Mesenchymal stem cell (in vitro differentiated cells and primary cell): Measurements from ENCODE around the gene SLC35G1.

ENCODE experiments used
- DNase-seq: peaks from one replicate; pipeline ENCODE4 v3.0.0-alpha.2; 2013
- H2AFZ ChIP-seq: one replicate; pipeline ENCODE4 v1.6.1; 2013; ENCODE audit warnings: low read depth, mild to moderate bottlenecking, control low read depth, inconsistent platforms, low read length, moderate library complexity
- H2AK5ac ChIP-seq: 2 replicates; pipeline ENCODE4 v1.6.1; 2013; ENCODE audit warnings: low read length, moderate library complexity, mild to moderate bottlenecking, inconsistent platforms; ENCODE audit not compliant: severe bottlenecking
- H2BK120ac ChIP-seq: one replicate; pipeline ENCODE4 v1.6.1; 2013; ENCODE audit warnings: low read depth, mild to moderate bottlenecking, inconsistent platforms, low read length, moderate library complexity
- H2BK12ac ChIP-seq, 2 experiments: one replicate each; pipeline ENCODE4 v1.6.1; 2013; ENCODE audit warnings: inconsistent platforms in 2 of 2, low read length in 2 of 2, mild to moderate bottlenecking in 2 of 2, moderate library complexity in 2 of 2, control low read depth in 1 of 2
- H2BK15ac ChIP-seq: one replicate; pipeline ENCODE4 v1.6.1; 2013; ENCODE audit warnings: mild to moderate bottlenecking, low read depth, inconsistent platforms; ENCODE audit not compliant: poor library complexity, severe bottlenecking
- H2BK5ac ChIP-seq: 2 replicates; pipeline ENCODE4 v1.6.1; 2013; ENCODE audit warnings: low read depth, mild to moderate bottlenecking, low read length, control low read depth, inconsistent platforms; ENCODE audit not compliant: poor library complexity, severe bottlenecking
- H3K14ac ChIP-seq, 2 experiments: one replicate each; pipeline ENCODE4 v1.6.1; 2013; ENCODE audit warnings: inconsistent platforms in 2 of 2, low read length in 2 of 2, control low read depth in 1 of 2, mild to moderate bottlenecking in 1 of 2, moderate library complexity in 1 of 2
- H3K18ac ChIP-seq, 2 experiments: one replicate each; pipeline ENCODE4 v1.6.1; 2013; ENCODE audit warnings: inconsistent platforms in 2 of 2, low read length in 2 of 2, control low read depth in 1 of 2, low read depth in 1 of 2, mild to moderate bottlenecking in 1 of 2
- H3K23ac ChIP-seq, 2 experiments: one replicate each; pipeline ENCODE4 v1.6.1; 2013; ENCODE audit warnings: inconsistent platforms in 2 of 2, low read length in 2 of 2, mild to moderate bottlenecking in 2 of 2, moderate library complexity in 2 of 2, control low read depth in 1 of 2
- H3K27ac ChIP-seq: 2 replicates; pipeline ENCODE4 v1.5.1; 2013; ENCODE audit warnings: mild to moderate bottlenecking, moderate library complexity, low read length, control low read depth, inconsistent platforms; ENCODE audit not compliant: poor library complexity, severe bottlenecking
- H3K27me3 ChIP-seq, 2 experiments: 2 replicates each; pipeline versions ENCODE4 v1.6.1 to v1.7.0; 2013; ENCODE audit warnings: low read length in 2 of 2, mild to moderate bottlenecking in 2 of 2, moderate library complexity in 2 of 2, control low read depth in 1 of 2, inconsistent platforms in 1 of 2; ENCODE audit not compliant: control insufficient read depth in 1 of 2, insufficient read depth in 1 of 2
- H3K36me3 ChIP-seq, 2 experiments: 2 replicates each; pipeline versions ENCODE4 v1.6.1 to v1.7.0; 2013; ENCODE audit warnings: low read length in 2 of 2, control low read depth in 1 of 2, inconsistent platforms in 1 of 2, low read depth in 1 of 2, mild to moderate bottlenecking in 1 of 2; ENCODE audit not compliant: insufficient read depth in 2 of 2, control insufficient read depth in 1 of 2
- H3K4ac ChIP-seq, 2 experiments: one replicate each; pipeline ENCODE4 v1.6.1; 2013; ENCODE audit warnings: inconsistent platforms in 2 of 2, low read length in 2 of 2, mild to moderate bottlenecking in 2 of 2, moderate library complexity in 2 of 2, control low read depth in 1 of 2, low read depth in 1 of 2
- H3K4me1 ChIP-seq: 2 replicates; pipeline ENCODE4 v1.6.1; 2013; ENCODE audit warnings: low read depth, low read length, control low read depth; ENCODE audit not compliant: control insufficient read depth, insufficient read depth
- H3K4me2 ChIP-seq: 2 replicates; pipeline ENCODE4 v1.6.1; 2013; ENCODE audit warnings: low read length, mild to moderate bottlenecking, inconsistent platforms; ENCODE audit not compliant: poor library complexity, severe bottlenecking
- H3K4me3 ChIP-seq, 2 experiments: 2 replicates each; pipeline versions ENCODE4 v1.5.1 to v1.7.0; 2013; ENCODE audit warnings: low read length in 2 of 2, mild to moderate bottlenecking in 2 of 2, control low read depth in 1 of 2, low read depth in 1 of 2; ENCODE audit not compliant: insufficient read depth in 1 of 2
- H3K79me1 ChIP-seq: replicated peaks from 2 replicates; pipeline ENCODE4 v1.6.1; 2013; ENCODE audit warnings: mild to moderate bottlenecking, control low read depth, low read length, inconsistent platforms; ENCODE audit not compliant: poor library complexity, severe bottlenecking
- H3K9ac ChIP-seq: 2 replicates; pipeline ENCODE4 v1.7.0; 2013; ENCODE audit warnings: mild to moderate bottlenecking, low read length, moderate library complexity
- H3K9me3 ChIP-seq: 2 replicates; pipeline ENCODE4 v1.7.0; 2013; ENCODE audit warnings: mild to moderate bottlenecking, low read length; ENCODE audit not compliant: control insufficient read depth
- H4K8ac ChIP-seq: one replicate; pipeline ENCODE4 v1.6.1; 2013; ENCODE audit warnings: inconsistent platforms, mild to moderate bottlenecking, low read length, moderate library complexity
- H4K91ac ChIP-seq: one replicate; pipeline ENCODE4 v1.6.1; 2013; ENCODE audit warnings: mild to moderate bottlenecking, low read length, inconsistent platforms
- WGBS: methylation state at CpG from one replicate; pipeline ENCODE4 v1.1.7; 2013; ENCODE audit warnings: mixed read lengths; 5-methylcytosine and 5-hydroxymethylcytosine counted together

SLC35G1 gene

DNA sequence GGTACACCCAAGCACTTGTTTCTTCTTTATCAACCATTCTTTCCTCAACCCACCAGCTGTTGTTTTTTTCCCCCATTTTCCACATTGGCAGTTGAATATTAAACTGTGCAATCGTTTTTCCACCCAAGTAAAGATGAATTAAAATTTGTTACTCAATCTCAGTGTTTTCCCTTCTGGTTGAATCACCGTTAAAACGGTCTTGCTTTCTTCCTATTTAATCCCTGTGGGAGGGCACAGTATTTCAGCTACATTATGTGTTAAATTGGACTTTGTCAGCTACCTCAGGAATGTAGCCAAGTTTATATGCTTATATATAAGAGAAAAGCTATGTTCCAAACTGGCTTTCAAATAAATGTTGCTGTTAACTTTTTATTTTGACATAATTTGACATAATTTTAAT, 19.9 kb downstream of the SLC35G1 start:
- H3K9me3 ChIP-seq = no peaks in the 10 kb centered on the region
- H2BK120ac ChIP-seq = no peak overlapping the region
- H2AK5ac ChIP-seq = no peak overlapping the region
- no peak overlapping the region for H4K91ac ChIP-seq
- 92% methylated on average over 3 of the region's 3 CpGs for WGBS
- no peak overlapping the region for H2BK5ac ChIP-seq
- H2BK15ac ChIP-seq = no peak overlapping the region
- no peak overlapping the region for H3K4me3 ChIP-seq
- H2BK12ac ChIP-seq = no peak overlapping the region
- peaks cover 0 to 1% of the 10 kb centered on the region in 2 experiments for H3K36me3 ChIP-seq
- H3K9ac ChIP-seq = no peak overlapping the region
- no peak overlapping the region for H2AFZ ChIP-seq
- no peak overlapping the region for H4K8ac ChIP-seq
- no peak overlapping the region for H3K4ac ChIP-seq
- H3K4me1 ChIP-seq = peaks cover 3% of the 10 kb centered on the region
- H3K4me2 ChIP-seq = no peak overlapping the region
- no peak for DNase-seq
- H3K23ac ChIP-seq = no peak overlapping the region
- H3K79me1 ChIP-seq = no peaks in the 10 kb centered on the region
- H3K14ac ChIP-seq = no peak overlapping the region
- H3K18ac ChIP-seq = no peak overlapping the region
- no peaks in the 10 kb centered on the region for H3K27me3 ChIP-seq
- no peak overlapping the region for H3K27ac ChIP-seq

DNA sequence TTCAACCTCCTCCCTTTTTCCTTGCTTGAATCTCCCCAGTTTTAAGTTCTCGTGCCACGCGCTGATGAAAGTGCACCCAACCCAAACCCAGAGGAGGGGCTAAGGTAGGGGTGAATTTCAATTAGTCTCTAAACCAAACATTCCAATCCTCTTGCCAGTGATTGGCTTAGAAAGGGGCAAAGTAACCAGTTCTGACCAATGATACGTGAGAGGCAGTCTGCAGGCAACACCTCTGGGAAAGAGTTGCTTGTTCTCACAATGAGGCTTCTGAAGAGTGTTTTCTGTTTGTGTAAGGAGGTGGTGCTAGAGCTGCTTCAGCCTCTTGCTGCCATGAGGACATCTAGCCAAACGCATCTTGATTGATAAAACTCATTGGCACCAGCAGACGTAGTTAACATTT, 21.8 kb downstream of the SLC35G1 start:
- Histone ChIP-seq H2BK12ac (no peak overlapping the region), H3K4ac (no peak overlapping the region), H3K9ac (no peak overlapping the region), H3K79me1 (no peaks in the 10 kb centered on the region), H3K14ac (no peak overlapping the region), H3K9me3 (no peaks in the 10 kb centered on the region), H3K4me1 (peaks cover 3% of the 10 kb centered on the region), H2AFZ (no peak overlapping the region), H2BK15ac (no peak overlapping the region), H4K91ac (no peak overlapping the region), H3K27me3 (no peaks in the 10 kb centered on the region), H2AK5ac (no peak overlapping the region), H3K36me3 (no peaks in the 10 kb centered on the region), H2BK5ac (no peak overlapping the region), H3K4me3 (no peak overlapping the region), H3K4me2 (no peak overlapping the region), H2BK120ac (no peak overlapping the region), H3K27ac (no peak overlapping the region), H3K23ac (no peak overlapping the region), H3K18ac (no peak overlapping the region), H4K8ac (no peak overlapping the region)
- WGBS = 99% methylated on average over 4 of the region's 6 CpGs
- DNase-seq = no peak

DNA sequence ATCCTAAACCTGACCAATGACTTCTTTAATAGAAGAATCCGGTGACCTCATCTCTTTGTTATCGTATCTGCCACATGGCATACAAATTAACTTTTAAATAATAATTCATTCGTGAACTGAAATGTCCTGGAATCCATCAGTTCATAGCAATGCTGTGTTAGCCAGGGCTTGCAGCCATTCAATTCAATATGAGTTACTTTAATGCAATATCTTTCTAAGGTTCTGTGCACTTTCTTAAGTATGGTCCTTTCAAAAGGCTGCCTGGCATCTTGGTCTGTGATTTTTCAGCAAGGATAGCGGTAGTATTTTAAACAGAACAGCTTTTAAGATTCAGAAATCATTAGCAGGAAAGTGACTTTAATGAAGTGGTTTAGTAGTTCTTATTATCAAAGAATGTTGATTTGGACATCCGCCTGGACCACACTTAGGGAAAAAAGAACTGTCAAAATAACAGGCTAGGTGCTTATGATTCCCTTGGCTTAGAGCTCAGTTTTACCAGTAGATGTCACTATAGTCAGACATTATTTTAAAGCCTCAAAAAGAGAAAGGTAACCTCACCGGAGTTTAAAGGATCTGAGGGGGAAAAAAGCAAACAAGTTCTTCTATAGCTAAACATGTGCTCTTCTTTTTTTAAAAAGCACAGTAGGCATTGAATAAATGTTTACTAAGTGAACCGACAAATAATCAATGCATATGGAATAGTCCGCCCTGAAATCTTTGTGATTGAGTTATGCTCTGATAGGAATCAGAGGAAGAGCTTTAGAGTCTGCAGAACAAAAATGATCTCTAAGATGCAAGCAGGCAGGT, 22.7 kb downstream of the SLC35G1 start:
- Histone ChIP-seq H3K9me3 (no peaks in the 10 kb centered on the region), H2BK5ac (no peak overlapping the region), H3K27me3 (no peaks in the 10 kb centered on the region), H3K4ac (no peak overlapping the region), H3K18ac (no peak overlapping the region), H2BK120ac (no peak overlapping the region), H4K91ac (no peak overlapping the region), H4K8ac (no peak overlapping the region), H3K4me3 (no peak overlapping the region), H3K23ac (no peak overlapping the region), H3K27ac (no peak overlapping the region), H3K4me1 (peaks cover 3% of the 10 kb centered on the region), H3K79me1 (no peaks in the 10 kb centered on the region), H3K9ac (no peak overlapping the region), H2BK15ac (no peak overlapping the region), H2AK5ac (no peak overlapping the region), H3K14ac (no peak overlapping the region), H3K4me2 (no peak overlapping the region), H2AFZ (no peak overlapping the region), H3K36me3 (no peaks in the 10 kb centered on the region), H2BK12ac (no peak overlapping the region)
- 84% methylated on average over 7 of the region's 8 CpGs for WGBS
- peak; percentile 56 for DNase-seq

DNA sequence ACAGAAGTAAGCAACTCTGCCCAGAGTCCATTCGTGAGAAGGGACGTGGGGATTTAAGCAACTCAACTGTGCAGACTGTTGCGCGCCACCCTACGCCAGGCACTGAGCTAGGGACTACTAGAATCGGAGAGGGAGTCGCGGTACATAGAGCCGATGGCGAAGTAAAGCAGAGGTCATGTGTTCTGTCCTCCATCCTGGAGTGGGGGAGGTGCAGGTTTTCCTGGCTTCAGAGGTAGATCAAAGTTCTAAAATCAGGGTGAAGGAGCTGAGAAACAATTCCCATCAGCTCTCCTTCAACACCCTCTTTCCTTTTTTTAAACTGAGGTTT, 23.2 kb downstream of the SLC35G1 start:
- H3K14ac ChIP-seq = no peak overlapping the region
- H3K27me3 ChIP-seq = no peaks in the 10 kb centered on the region
- H3K36me3 ChIP-seq = no peaks in the 10 kb centered on the region
- no peak overlapping the region for H3K4me2 ChIP-seq
- no peak overlapping the region for H3K18ac ChIP-seq
- no peak overlapping the region for H2BK5ac ChIP-seq
- no peaks in the 10 kb centered on the region for H3K79me1 ChIP-seq
- H2BK12ac ChIP-seq = no peak overlapping the region
- 94% methylated on average over 10 of the region's 10 CpGs for WGBS
- H2BK120ac ChIP-seq = no peak overlapping the region
- no peak overlapping the region for H3K4me3 ChIP-seq
- no peak overlapping the region for H3K27ac ChIP-seq
- H3K4ac ChIP-seq = no peak overlapping the region
- H2AFZ ChIP-seq = no peak overlapping the region
- no peak overlapping the region for H3K9ac ChIP-seq
- DNase-seq = no peak
- no peaks in the 10 kb centered on the region for H3K9me3 ChIP-seq
- H4K91ac ChIP-seq = no peak overlapping the region
- H3K4me1 ChIP-seq = peaks cover 3% of the 10 kb centered on the region
- no peak overlapping the region for H2BK15ac ChIP-seq
- no peak overlapping the region for H2AK5ac ChIP-seq
- H3K23ac ChIP-seq = no peak overlapping the region
- no peak overlapping the region for H4K8ac ChIP-seq
